Non-pigmented ciliary epithelial cell (primary cell): ENCODE measurements around the gene OPCML.
A peak's percentile ranks its signal among the peaks of the same experiment; 100 is the strongest.

Experiments
- DNase-seq: peaks from one replicate; pipeline ENCODE4 v3.0.0-alpha.2; 2010; ENCODE audit warnings: low read depth

The OPCML gene

DNA sequence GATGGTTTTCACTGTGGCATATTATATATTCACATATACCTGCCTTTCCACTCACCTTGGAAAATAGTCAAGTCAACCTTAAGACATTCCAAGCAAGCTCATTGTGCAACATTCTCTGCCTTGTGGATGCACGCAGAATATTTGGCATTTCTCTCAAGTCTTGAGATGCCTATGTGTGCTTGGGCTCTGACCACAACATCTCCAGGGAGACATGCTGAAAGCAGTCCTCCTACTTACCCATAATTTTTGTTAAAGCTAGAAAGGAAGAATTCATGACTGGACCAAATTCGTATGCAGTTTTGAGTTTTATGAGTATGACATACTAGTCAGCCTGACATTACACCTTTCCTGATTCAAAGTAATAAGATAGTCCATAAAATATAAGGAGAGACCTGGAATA lies 684.0 kb downstream of the OPCML start:
- DNase-seq: no peak

DNA sequence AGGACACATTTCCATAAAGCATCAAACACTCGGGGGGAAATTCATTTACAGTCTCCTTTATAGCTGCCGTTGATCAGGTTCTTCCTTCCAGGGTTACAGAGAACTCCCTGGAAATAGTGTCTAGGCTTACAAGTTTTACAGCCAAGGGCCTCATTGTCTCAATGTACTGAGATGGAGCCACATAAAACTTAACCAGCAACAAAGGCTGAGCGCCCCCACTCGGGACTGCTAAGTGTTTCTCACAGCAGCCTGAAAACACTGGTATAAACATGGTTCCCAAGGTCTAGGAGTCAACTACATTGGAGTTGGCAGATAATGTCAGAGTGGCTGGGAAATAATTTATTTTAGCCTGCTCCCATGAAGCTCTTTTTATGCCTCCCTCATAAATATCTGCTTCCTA lies 686.2 kb downstream of the OPCML start:
- DNase-seq: no peak

DNA sequence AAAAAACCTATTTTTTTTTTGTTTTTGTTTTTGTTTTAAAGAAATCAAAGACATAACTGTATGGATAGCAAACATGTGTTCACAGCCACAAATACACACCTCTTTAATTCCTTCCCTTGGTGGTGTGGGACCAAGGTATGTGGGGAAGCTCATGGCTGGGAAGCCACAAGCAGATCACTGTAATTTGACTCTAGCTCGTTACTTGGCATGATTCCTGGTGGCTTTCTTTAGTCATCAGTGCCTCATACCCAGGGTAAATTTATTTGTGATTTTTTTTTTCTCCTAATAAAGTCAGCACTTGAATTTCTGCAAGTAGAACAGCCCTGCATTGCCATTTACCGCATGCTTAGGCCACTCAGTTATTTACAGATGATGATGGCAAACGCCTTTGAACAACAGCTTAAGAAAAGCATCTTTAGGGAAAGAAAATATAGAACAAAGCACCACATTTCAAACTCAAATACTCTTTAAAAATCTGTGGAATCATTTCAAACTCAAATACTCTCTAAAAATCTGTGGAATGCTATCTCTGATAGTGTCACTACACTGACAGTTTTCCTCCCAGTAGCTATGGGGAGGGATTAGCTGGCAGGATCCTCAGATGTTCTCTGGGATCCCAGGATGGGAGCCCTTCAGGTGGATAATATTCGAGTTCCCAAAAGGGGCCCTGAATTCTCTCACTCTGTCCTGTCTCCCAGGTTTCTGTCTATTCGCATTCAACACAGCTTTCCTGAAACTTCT lies 687.2 kb downstream of the OPCML start:
- DNase-seq: peak; percentile 86

DNA sequence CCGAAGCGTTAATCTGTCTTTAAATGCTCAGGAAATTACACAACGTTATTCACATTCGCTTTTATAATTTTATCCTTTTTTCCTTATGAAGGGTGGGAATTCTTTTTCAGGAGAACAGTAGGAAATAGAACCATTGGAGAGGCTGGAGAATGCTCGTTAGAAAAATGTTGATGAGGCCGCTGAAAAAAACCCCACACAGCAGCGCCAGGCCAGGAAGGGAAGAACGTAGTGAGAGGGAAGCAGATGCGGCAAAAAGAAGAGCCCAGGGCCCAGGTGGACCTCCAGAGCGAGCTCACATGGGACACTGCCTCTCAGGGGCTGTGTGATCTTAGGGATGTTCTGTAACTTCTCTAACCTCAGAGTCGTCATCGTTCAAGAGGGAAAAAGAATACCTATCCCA lies 691.6 kb downstream of the OPCML start:
- no peak for DNase-seq

DNA sequence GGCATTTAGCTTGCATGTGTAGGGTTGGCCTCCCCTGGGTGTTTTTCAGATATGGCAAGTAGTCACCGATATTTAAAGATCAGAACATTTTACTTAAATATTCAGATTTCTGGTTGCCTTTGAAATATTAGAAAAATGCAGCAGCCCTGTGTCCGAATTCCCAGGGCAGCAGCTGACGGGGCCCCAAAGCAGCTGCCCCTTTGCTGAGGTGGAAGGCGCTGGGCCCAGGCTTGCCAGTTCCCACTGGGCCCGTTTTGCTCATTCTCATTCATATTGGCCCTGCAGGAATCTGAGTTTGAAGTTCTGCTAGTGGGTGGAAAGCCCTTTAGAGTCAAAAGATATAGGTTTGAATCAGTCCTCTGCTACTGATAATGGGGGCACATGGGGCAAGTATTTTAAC lies 692.1 kb downstream of the OPCML start:
- no peak for DNase-seq

DNA sequence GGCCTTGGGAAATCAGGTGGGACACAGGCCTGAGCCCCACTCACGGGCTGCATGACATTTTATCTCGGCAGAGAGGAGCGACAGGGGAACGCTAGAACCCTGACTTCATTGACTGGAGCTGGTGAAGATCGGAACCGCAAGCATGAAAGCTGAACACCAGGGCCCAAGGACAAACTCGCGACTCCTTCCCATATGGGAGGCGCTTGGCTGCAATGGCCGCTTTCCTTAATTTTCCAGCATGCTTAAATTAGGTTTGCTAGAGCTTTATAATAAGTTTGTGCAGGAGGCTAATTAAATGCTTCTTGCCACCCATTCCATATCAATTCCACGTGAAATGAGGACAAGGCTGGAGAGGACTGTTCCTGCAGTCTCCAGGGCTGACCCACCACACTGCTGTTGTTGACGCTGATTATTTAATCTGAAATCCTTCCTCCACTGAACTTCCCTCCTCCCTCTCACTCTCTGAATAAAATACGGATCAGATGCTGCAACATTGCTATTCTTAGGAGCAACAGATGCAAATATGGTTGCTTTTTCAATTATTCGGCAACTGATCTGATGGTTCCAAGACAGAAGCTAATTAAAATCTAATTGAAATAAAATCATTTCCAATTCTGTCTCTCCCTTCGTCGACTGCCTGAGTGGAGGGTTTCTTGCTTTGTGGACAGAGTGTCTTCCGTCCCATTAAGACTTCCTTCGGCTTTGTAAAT lies 692.9 kb downstream of the OPCML start:
- DNase-seq: no peak

DNA sequence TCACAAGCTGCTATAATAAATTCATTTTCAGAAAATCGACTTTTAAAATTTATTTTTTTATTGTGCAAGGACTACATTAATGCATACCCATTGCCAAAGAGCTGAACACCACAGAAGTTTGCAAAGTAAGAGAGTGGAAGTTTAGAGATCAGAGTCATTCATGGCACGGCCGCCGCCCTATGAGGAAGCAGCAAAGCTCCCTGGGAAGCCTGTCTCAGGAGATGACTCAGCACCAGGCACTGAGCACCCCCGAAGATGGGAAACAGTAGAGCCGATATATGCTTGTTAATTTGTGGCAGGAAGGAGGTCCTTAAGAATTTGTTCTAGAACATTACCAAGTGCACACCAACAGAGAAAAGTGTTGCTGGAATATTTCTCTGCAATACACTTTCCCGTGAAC lies 693.7 kb downstream of the OPCML start:
- no peak for DNase-seq

DNA sequence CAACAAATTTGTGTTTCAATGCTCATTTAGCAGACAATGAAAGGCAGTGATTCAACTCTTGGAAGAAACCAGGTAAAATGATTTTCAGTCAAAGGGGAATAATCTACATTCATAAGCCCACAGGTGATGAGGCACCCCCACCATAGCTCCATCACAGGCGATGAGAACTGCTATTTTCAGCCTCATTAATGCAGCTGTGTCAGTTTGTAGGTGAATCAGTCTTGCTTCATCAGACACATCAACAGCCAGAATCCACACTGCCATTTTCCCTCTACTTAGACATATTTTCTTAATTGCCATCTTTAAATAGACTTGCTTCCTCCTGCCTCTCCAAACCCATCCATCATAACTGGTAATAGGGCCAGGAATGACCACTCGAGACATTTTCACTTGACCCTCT lies 701.0 kb downstream of the OPCML start:
- no peak for DNase-seq

DNA sequence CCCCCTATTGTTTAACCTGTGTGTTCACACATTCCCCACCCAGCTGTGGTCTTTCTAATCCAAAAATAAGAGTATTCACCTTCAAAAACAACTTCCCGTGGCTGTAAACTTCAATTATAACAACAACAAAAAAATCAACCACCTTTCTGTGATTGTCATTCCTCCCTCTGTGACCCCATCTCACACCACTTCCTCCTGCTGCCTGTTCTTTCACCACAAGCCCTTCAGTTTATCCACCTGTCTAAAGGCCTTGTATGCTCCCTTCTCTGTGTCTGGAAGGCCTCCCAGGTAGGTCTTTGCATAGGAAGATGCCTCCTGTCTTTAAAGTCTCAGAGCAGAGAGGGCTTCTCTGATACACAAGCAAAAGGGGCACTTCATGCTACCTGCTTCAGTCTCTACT lies 707.7 kb downstream of the OPCML start:
- DNase-seq: no peak

DNA sequence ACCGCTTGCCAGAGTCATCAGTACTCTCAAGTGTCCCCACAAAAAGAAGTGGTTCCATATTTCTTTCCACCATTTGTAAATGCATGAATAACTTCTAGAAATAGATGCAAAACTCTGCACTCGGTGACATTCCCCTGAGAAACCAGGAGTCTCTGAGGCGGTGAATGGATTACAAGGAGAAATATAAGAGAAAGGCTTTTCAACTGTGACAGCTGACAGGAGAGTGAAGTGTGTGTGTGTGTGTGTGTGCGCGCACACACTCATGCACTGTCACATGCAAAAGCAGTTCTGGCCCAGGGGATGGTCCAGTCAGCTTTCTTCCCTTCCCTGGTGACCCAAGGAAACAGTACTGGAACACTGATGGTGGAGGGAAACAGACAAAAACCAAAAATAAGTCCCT lies 710.0 kb downstream of the OPCML start:
- DNase-seq: no peak

DNA sequence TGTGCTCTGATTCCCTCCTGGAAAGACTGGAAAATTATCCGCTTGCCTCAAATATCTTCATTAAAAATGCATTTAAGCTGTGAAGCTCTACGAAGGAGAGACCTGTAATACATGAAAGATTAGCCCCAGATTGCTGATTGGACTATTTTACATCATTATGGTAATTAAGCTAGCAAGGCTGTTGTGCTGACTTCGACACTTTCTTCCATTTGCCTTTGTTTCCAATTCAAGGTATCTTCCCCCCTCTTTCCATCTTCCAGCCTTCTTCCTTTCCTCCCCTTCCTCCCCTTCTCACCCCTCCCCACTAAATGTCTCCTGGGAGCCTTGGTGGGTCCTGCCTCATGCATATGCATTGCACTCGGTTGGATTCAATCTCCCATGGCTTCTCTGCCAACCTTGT lies 710.8 kb downstream of the OPCML start:
- no peak for DNase-seq

DNA sequence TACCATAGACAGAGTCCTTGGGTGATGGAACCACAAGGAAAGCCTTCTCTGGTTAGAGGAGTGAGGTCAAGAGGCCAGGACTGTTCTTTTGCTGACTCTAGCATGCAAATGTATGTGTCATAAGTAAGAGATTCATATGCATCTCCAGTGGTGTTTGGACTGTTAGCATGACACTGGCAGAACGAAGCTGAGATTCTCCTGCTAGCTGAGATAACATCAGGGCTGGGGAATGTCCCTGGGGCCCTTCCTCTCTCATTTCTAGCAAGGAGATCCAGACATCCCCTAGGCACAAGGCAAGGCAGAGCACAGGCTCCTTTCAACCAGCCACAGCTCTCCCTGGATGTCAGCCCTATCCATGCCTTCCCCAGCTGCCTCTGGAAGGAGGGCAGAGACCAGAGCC lies 711.3 kb downstream of the OPCML start:
- DNase-seq: peak; percentile 23

DNA sequence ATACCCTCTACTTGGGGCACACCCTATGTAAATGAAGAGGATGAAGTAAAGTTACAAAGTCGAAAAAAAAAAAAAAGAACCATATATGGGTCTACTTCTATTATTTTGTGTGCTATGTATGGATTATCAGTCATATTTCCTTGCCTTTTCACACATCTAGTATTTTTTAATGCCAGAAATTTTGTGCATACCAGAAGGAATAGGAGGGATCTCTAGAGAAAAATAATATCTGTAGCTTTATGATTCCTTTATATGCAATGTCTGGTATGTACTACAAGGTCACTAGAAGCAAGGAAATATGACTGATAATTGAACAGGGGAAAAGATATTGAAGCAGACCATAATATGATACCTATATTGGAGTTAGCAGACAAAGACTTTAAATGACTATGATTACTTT lies 713.4 kb downstream of the OPCML start:
- DNase-seq: no peak

DNA sequence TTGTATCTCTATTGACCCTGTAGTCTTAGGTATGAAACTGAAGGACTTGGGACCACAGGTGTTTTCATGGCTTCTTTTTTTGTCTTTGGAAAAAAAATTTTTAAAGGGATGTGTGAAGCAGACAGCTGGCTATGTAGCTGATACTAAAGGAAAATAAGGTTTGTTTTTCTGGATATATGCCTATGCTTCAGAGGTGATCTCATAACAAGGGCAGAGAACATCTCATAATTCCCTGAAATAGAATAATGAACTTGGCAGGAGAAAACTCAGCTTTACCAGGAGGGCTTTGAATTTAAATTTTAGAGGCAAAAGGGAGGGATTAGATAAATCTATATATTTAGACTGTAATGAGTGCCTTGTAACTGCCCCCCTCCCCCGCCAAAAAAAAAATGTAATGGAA lies 714.9 kb downstream of the OPCML start:
- no peak for DNase-seq

DNA sequence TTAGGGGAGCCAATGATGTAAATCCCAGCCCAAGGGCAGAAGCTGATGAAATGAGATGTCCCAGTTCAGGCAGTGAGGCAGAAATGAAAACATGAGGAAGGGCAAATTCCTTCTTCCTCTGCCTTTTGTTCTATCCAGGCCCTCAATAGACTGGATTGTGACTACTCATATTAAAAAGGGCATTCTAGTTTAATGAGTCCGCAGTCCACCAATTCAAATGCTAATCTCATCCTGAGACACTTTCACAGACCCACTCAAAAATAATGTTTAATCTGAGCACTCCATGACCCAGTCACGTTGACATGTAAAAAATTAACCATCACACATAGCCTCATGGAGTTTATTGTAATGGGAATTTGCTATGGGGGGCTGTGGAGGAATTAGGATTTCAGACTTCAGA lies 717.9 kb downstream of the OPCML start:
- no peak for DNase-seq

DNA sequence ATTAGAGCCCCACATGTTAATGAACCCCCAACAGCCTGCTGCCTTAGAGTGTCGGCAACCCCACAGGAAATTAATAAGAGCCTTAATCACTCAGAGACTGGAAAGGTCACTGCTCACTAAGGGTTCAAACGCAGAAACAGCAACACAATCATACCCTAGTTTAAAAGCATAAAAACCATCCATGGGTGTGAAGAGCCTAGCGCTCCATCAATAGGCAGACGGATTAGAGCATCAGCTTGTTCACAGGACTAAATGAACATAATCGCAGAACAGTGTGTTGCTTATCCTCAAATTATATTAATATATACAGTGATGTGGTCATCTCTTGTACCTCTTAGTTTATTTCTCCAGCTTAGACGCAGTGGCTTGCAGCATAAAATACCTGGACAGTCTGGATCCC lies 720.7 kb downstream of the OPCML start:
- no peak for DNase-seq

DNA sequence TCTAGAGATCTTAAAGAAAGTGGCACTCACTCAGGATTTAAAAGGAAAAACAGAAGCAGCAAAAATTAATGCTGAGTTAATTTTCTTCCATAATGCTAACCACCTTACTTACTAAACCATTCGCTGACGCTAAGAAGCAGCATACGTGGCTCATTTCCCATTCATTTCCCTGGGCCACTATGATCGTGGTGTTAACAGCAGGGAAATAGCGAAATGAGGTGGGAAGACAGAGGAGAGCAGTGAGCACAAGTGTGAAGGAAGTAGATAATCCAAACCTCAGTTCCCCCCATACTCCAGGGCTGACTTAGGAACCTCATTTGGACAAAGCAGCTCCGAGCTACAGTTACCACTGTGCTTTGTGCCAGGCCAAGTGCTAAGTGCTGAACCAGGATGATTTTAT lies 723.2 kb downstream of the OPCML start:
- no peak for DNase-seq

DNA sequence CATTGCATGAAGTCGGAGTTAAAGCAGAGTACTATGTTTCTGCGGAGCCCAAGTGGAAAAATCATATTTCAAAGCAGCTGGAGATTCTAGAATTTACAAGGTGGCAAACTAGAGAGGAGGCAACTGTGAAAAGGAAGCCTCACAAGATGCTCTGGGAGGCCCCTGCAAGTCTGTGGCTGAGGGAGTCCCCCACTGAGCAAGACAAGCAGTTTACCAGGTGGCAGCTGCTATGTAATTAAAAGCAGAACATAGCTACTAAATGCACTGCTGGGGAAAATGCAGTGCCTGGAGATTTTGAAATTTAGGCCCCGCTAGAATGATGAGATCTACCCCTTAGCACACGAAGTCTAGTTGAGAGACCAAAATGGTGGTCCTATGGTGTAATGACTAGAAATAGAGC lies 728.0 kb downstream of the OPCML start:
- no peak for DNase-seq

DNA sequence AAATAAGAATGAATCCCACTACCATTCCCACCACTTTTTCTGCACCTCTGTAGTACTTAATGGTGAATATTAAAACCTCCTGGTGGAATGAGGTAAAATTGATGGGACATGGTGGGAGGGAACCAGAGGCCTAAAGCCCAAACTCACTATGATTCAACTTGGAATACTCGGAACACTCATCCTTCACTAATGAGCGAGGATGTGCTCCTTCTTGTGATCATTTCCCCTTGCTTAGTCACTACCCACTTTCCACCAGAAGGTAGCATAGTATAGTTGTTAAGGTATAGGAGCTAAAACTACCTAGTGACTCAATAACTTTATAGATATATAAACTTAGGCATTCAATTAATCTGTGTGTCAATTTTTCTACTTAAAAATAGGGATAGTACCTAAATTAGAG lies 728.9 kb downstream of the OPCML start:
- no peak for DNase-seq

DNA sequence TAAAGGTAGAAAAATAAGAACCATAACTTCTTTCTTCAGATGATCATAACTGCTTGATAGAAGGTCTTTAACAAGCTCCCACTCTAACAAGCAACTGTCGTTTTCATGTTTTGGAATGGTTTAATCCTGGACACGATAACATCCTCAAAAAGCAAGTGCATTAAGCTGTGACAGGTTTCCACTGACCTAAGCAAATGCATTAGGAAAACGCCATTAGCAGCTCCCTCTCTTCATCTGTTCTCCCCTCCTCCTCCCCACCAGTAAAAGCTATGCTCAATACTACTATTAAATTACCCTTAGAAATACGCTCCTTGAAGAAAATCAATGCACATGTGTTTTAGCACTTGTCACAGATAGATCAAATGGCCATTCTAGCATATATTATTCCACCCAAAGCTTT lies 729.4 kb downstream of the OPCML start:
- no peak for DNase-seq

DNA sequence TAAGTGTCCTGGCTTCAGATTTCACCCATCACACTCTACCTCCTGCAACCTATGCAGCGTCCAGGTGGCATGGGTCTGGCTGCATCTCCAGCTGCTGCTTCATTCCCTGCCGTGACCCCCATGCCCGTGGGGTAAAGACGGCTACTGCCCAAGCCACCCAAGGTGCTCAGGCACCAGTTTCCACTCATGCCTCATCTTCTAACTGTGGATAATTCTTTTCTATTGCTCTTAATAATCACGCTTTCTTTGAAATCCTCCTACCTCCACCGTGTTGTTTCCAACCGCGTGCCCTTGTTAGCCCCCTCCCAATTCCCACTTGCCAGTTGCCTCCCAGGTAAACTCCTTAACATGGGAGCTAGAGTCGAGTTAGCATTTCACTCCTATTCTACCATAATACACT lies 738.5 kb downstream of the OPCML start:
- no peak for DNase-seq

DNA sequence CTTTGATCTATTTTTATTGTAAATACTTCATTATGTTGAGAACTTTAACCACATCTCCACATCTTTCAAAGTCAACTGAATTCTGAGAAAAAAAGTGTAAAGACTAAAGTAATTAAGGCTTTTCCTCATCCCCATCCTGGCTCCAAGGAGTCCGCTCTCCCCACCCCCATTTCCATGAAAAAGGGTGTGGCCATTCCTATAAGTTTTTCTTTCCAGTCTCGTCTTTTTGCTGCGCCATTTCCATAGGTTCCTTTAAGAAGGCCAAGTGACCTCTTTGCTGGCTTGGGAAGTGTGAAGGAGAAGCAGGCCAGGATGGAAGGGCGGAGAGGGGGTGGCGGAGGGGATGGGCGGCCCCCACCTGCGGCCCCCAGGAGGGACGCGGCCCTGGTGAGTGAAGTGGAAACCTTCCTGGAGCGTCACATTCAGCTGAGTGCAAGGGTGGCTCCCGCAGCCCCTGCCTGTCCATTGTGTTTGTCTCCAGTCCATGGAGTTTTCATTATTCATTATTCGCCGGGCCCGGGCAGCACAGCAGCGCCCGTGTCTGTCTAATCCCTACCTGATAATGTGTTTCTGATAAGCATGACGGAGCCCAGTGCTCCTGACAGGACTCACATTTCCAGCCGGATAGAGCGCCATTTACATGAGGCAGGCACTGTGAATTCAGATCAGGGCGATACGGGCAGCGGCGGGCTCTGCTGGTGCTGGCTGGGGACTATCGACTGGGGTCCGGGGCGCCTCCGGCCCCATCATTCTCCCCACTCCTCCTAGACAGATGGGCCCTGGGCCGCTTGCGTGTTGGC lies 739.8 kb downstream of the OPCML start:
- DNase-seq: no peak

DNA sequence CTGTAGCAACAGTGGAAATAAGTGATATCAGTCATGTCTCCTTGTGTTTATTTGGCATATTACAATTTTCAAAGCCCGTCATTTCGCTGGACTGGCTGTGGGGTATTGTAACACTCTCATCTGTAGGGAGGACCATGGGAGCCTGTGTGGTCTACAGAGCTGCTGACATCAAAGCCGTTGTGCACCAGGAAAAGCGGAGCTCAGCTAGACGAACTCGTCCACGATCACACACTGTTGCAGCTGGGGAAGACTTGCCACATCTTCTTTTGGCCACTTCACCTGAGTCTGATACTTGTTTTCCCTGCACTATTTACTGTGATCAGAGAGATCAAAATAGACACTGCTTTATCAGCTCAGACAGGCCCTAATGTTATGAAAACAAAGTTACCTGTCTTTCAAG lies 741.3 kb downstream of the OPCML start:
- no peak for DNase-seq
